ENCODE data around the gene GLT8D1. TPM values are rescaled to one million over a fixed set of nuclear protein-coding genes. Genes with fewer than 3 reads are reported as not detected.

GLT8D1 gene
- total and polyA plus RNA-seq, 7 experiments from 2014 or later: 18.9 to 80.9 (median 45.9) TPM

GRCh38 chr3:52685709-52686691, 19.6 kb downstream of the GLT8D1 start, which contains the start of the genes GNL3 and PBRM1:
Gene GNL3 (plus strand): TSS chr3:52686032. CDS start chr3:52686093, 61 bp downstream.
Gene PBRM1 (minus strand): TSS chr3:52685913.
- peak within 1 kb of the TSS; percentile 93 to 99 (median 98) for H3K27ac Mint-ChIP-seq
- no peaks in the 10 kb centered on the region for H3K27me3 Mint-ChIP-seq
- Histone ChIP-seq H3K9me3 (ENCODE audit: control insufficient read depth in 2 of 3, low read length in 3 of 3) (no peaks in the 10 kb centered on the region), H3K36me3 (ENCODE audit: control insufficient read depth in 2 of 3, insufficient read depth in 3 of 3, low read length in 3 of 3) (peaks cover 34 to 41% (median 35%) of the 10 kb centered on the region in 3 experiments), H3K4me3 (ENCODE audit: low read length) (peak within 1 kb of the TSS; percentile 80), H3K4me1 (ENCODE audit: control insufficient read depth in 2 of 2, insufficient read depth in 2 of 2, low read length in 2 of 2) (peaks cover 21 to 25% of the 10 kb centered on the region in 2 donors), H3K27ac (ENCODE audit: low read depth, low read length) (peak within 1 kb of the TSS; percentile 89), H3K27me3 (ENCODE audit: control insufficient read depth in 2 of 2, insufficient read depth in 2 of 2, low read length in 2 of 2) (no peaks in the 10 kb centered on the region)
- peak within 1 kb of the TSS; percentile 95 to 99 (median 98) for H3K4me3 Mint-ChIP-seq
- ChIA-PET CTCF (no interaction called here), POLR2A (interaction anchor here (0.8 to 2.8 kb wide), 8 partner anchors 9 to 150 kb away, joined by 3 to 16 read pairs (median 4); partner anchors contain the start of genes GLT8D1, SPCS1 and UQCC5)
- H3K9me3 Mint-ChIP-seq: peaks cover 0 to 2% (median 0%) of the 10 kb centered on the region in 11 donors
- peak; percentile 96 for ATAC-seq
- H3K4me1 Mint-ChIP-seq: peaks cover 23 to 72% (median 62%) of the 10 kb centered on the region in 7 donors
- H3K36me3 Mint-ChIP-seq: peaks cover 3 to 39% (median 27%) of the 10 kb centered on the region in 5 donors
- DNase-seq: peak; percentile 87 to 94 (median 92)
- intact Hi-C loops (cut with micrococcal nuclease): loop anchor here (1.0 to 10.0 kb wide), 14 partner anchors 15 to 1019 kb away; partner anchors contain the start of genes GLT8D1 (in 2 of the 2), NISCH (in 2 of the 2), UQCC5 (in 2 of the 2) and DCP1A (in 1 of the 2)

GRCh38 chr3:52685285-52685708, 20.3 kb downstream of the GLT8D1 start:
- Histone ChIP-seq H3K4me1 (ENCODE audit: control insufficient read depth in 2 of 2, insufficient read depth in 2 of 2, low read length in 2 of 2) (peaks cover 21 to 25% of the 10 kb centered on the region in 2 donors), H3K27me3 (ENCODE audit: control insufficient read depth in 2 of 2, insufficient read depth in 2 of 2, low read length in 2 of 2) (no peaks in the 10 kb centered on the region), H3K9me3 (ENCODE audit: control insufficient read depth in 2 of 3, low read length in 3 of 3) (no peaks in the 10 kb centered on the region), H3K27ac (ENCODE audit: low read depth, low read length) (peak overlapping the region; percentile 89), H3K4me3 (ENCODE audit: low read length) (peak overlapping the region; percentile 68), H3K36me3 (ENCODE audit: control insufficient read depth in 2 of 3, insufficient read depth in 3 of 3, low read length in 3 of 3) (peaks cover 28 to 34% (median 32%) of the 10 kb centered on the region in 3 experiments)
- peak in 8 of 9 donors; percentile 51 to 86 (median 62) for DNase-seq
- H3K27me3 Mint-ChIP-seq: no peaks in the 10 kb centered on the region
- intact Hi-C loops (cut with micrococcal nuclease): loop anchor here (1.0 to 10.0 kb wide), 12 partner anchors 14 to 1018 kb away; partner anchors contain the start of genes NISCH (in 2 of the 2), UQCC5 (in 2 of the 2), DCP1A (in 1 of the 2) and DUSP7 (in 1 of the 2)
- CTCF ChIA-PET: interaction anchor here (0.7 kb wide), 1 partner anchor 343 kb away, joined by 3 read pairs; no protein-coding TSS in a partner anchor
- H3K9me3 Mint-ChIP-seq: peaks cover 0 to 2% (median 0%) of the 10 kb centered on the region in 11 donors
- peak; percentile 79 for ATAC-seq
- POLR2A ChIA-PET: interaction anchor here (0.9 to 1.8 kb wide), 4 partner anchors 21 to 149 kb away, joined by 3 to 7 read pairs (median 4); partner anchors contain the start of genes SPCS1 and UQCC5
- peak overlapping the region; percentile 86 to 98 (median 93) for H3K27ac Mint-ChIP-seq
- H3K4me1 Mint-ChIP-seq: peaks cover 23 to 76% (median 65%) of the 10 kb centered on the region in 7 donors
- H3K36me3 Mint-ChIP-seq: peaks cover 3 to 36% (median 23%) of the 10 kb centered on the region in 5 donors
- peak overlapping the region; percentile 84 to 99 (median 94) for H3K4me3 Mint-ChIP-seq

GRCh38 chr3:52684184-52684583, 21.4 kb downstream of the GLT8D1 start:
- peak overlapping the region; percentile 89 for H3K27ac ChIP-seq (ENCODE audit: low read depth, low read length)
- H3K27me3 ChIP-seq (ENCODE audit: control insufficient read depth in 2 of 2, insufficient read depth in 2 of 2, low read length in 2 of 2): no peaks in the 10 kb centered on the region
- H3K9me3 ChIP-seq (ENCODE audit: control insufficient read depth in 2 of 3, low read length in 3 of 3): no peaks in the 10 kb centered on the region
- peaks cover 17 to 34% (median 28%) of the 10 kb centered on the region in 3 experiments for H3K36me3 ChIP-seq (ENCODE audit: control insufficient read depth in 2 of 3, insufficient read depth in 3 of 3, low read length in 3 of 3)
- no peak for ATAC-seq
- intact Hi-C loops (cut with micrococcal nuclease): loop anchor here (2.0 to 10.0 kb wide), 5 partner anchors 13 to 627 kb away; partner anchors contain the start of genes DUSP7 (in 1 of the 2), NISCH (in 1 of the 2), RFT1 (in 1 of the 2) and TNNC1 (in 1 of the 2)
- H3K4me3 ChIP-seq (ENCODE audit: low read length): no peak overlapping the region
- peaks cover 30 to 84% (median 70%) of the 10 kb centered on the region in 7 donors for H3K4me1 Mint-ChIP-seq
- peaks cover 21 to 25% of the 10 kb centered on the region in 2 donors for H3K4me1 ChIP-seq (ENCODE audit: control insufficient read depth in 2 of 2, insufficient read depth in 2 of 2, low read length in 2 of 2)
- POLR2A ChIA-PET: interaction anchor here (0.6 to 1.8 kb wide), 5 partner anchors 11 to 275 kb away, joined by 3 to 7 read pairs (median 4); partner anchors contain the start of genes SPCS1 and UQCC5
- peaks cover 2 to 31% (median 23%) of the 10 kb centered on the region in 5 donors for H3K36me3 Mint-ChIP-seq
- peaks cover 0 to 2% (median 0%) of the 10 kb centered on the region in 11 donors for H3K9me3 Mint-ChIP-seq
- peak overlapping the region in 8 of 9 donors; percentile 59 to 98 (median 92) for H3K27ac Mint-ChIP-seq
- CTCF ChIA-PET: interaction anchor here (0.7 kb wide), 1 partner anchor 67 kb away, joined by 3 read pairs; no protein-coding TSS in a partner anchor
- H3K4me3 Mint-ChIP-seq: peak overlapping the region; percentile 64 to 99 (median 94)
- no peaks in the 10 kb centered on the region for H3K27me3 Mint-ChIP-seq
- DNase-seq: no peak

- ATAC-seq (no peak), DNase-seq (no peak)
- Histone ChIP-seq H3K27ac (ENCODE audit: low read depth, low read length) (peak overlapping the region; percentile 89), H3K36me3 (ENCODE audit: control insufficient read depth in 2 of 3, insufficient read depth in 3 of 3, low read length in 3 of 3) (peaks cover 11 to 34% (median 28%) of the 10 kb centered on the region in 3 experiments), H3K27me3 (ENCODE audit: control insufficient read depth in 2 of 2, insufficient read depth in 2 of 2, low read length in 2 of 2) (no peaks in the 10 kb centered on the region), H3K4me1 (ENCODE audit: control insufficient read depth in 2 of 2, insufficient read depth in 2 of 2, low read length in 2 of 2) (peaks cover 21 to 25% of the 10 kb centered on the region in 2 donors), H3K9me3 (ENCODE audit: control insufficient read depth in 2 of 3, low read length in 3 of 3) (no peaks in the 10 kb centered on the region), H3K4me3 (ENCODE audit: low read length) (no peak overlapping the region)
- intact Hi-C loops (cut with micrococcal nuclease): loop anchor here (2.0 to 10.0 kb wide), 5 partner anchors 13 to 627 kb away; partner anchors contain the start of genes DUSP7 (in 1 of the 2), NISCH (in 1 of the 2), RFT1 (in 1 of the 2) and TNNC1 (in 1 of the 2)
- Mint-ChIP-seq H3K27me3 (no peaks in the 10 kb centered on the region), H3K27ac (peak overlapping the region in 4 of 9 donors; percentile 91 to 98 (median 92)), H3K4me1 (peaks cover 32 to 84% (median 68%) of the 10 kb centered on the region in 7 donors), H3K36me3 (peaks cover 8 to 31% (median 22%) of the 10 kb centered on the region in 5 donors), H3K4me3 (peak overlapping the region in 7 of 10 donors; percentile 16 to 95 (median 45)), H3K9me3 (peaks cover 0 to 2% (median 0%) of the 10 kb centered on the region in 11 donors)
- CTCF ChIA-PET: no interaction called here
- POLR2A ChIA-PET: interaction anchor here (0.5 to 1.8 kb wide), 4 partner anchors 11 to 360 kb away, joined by 3 to 7 read pairs (median 5); no protein-coding TSS in a partner anchor
Measured at GRCh38 chr3:52683611-52684010, 22.0 kb downstream of the GLT8D1 start.

GRCh38 chr3:52682016-52682415, 23.6 kb downstream of the GLT8D1 start:
- Mint-ChIP-seq H3K27ac (peak overlapping the region in 6 of 9 donors; percentile 19 to 84 (median 41)), H3K4me3 (peak overlapping the region in 3 of 10 donors; percentile 16 to 33 (median 24)), H3K36me3 (peaks cover 12 to 30% (median 26%) of the 10 kb centered on the region in 5 donors), H3K27me3 (no peaks in the 10 kb centered on the region), H3K9me3 (peaks cover 0 to 2% (median 0%) of the 10 kb centered on the region in 11 donors), H3K4me1 (peaks cover 33 to 68% (median 55%) of the 10 kb centered on the region in 7 donors)
- Histone ChIP-seq H3K9me3 (ENCODE audit: control insufficient read depth in 2 of 3, low read length in 3 of 3) (no peaks in the 10 kb centered on the region), H3K27me3 (ENCODE audit: control insufficient read depth in 2 of 2, insufficient read depth in 2 of 2, low read length in 2 of 2) (no peaks in the 10 kb centered on the region), H3K4me3 (ENCODE audit: low read length) (no peak overlapping the region), H3K27ac (ENCODE audit: low read depth, low read length) (no peak overlapping the region), H3K36me3 (ENCODE audit: control insufficient read depth in 2 of 3, insufficient read depth in 3 of 3, low read length in 3 of 3) (peaks cover 7 to 33% (median 26%) of the 10 kb centered on the region in 3 experiments), H3K4me1 (ENCODE audit: control insufficient read depth in 2 of 2, insufficient read depth in 2 of 2, low read length in 2 of 2) (peaks cover 18 to 20% of the 10 kb centered on the region in 2 donors)
- POLR2A ChIA-PET: no interaction called here
- intact Hi-C loops (cut with micrococcal nuclease): loop anchor here (10.0 kb wide), 2 partner anchors 227 to 407 kb away; partner anchors contain the start of genes NISCH (in 1 of the 2), TNNC1 (in 1 of the 2) and WDR82 (in 1 of the 2)
- ATAC-seq: no peak
- DNase-seq: peak in 1 of 9 donors; percentile 33
- CTCF ChIA-PET: no interaction called here
